Transverse colon (tissue), 4 donors: ENCODE measurements around the gene PRMT3. TPM values are rescaled to one million over a fixed set of nuclear protein-coding genes. Genes with fewer than 3 reads are reported as not detected.

Experiments used
- DNase-seq: peaks from one replicate; pipeline ENCODE4 v3.0.0-alpha.2; 2019
- H3K27ac ChIP-seq, 4 donors: fragments of 200-600 bp; sonication (generic); 2 replicates each; pipeline ENCODE4 v1.5.1; 2016 to 2018; ENCODE audit warnings: inconsistent platforms in 4 of 4
- H3K27me3 ChIP-seq: fragments of 200-600 bp; sonication (generic); 2 replicates; pipeline ENCODE4 v1.5.1; 2017; ENCODE audit warnings: inconsistent platforms
- H3K36me3 ChIP-seq, 4 donors: fragments of 200-600 bp; sonication (generic); 2 replicates each; pipeline ENCODE4 v1.5.1; 2017 to 2019; ENCODE audit warnings: inconsistent platforms in 4 of 4
- H3K4me1 ChIP-seq, 4 donors: fragments of 200-600 bp; sonication (generic); 2 replicates each; pipeline ENCODE4 v1.5.1; 2017 to 2020; ENCODE audit warnings: inconsistent platforms in 4 of 4
- H3K4me3 ChIP-seq, 4 donors: fragments of 200-600 bp; sonication (generic); 1 replicate in 1 of 4; 2 replicates in 3 of 4; pipeline versions ENCODE4 v1.5.1 to v1.6.1; 2017 to 2019; ENCODE audit warnings: inconsistent platforms in 4 of 4
- H3K9me3 ChIP-seq, 2 donors: fragments of 200-600 bp; sonication (generic); 2 replicates each; pipeline ENCODE4 v1.5.1; 2017 to 2019; ENCODE audit warnings: inconsistent platforms in 2 of 2
- EP300 ChIP-seq: sonication (generic); formaldehyde crosslinking; IDR thresholded peaks from one replicate; pipeline ENCODE4 v1.6.1; 2017; ENCODE audit warnings: antibody characterized with exemption, low read depth
- POLR2A ChIP-seq: fragments of 450-650 bp; IDR thresholded peaks from one replicate; pipeline ENCODE4 v1.6.1; 2016; ENCODE audit warnings: antibody characterized with exemption, mild to moderate bottlenecking, moderate library complexity
- POLR2AphosphoS5 ChIP-seq, 3 donors: sonication (generic); formaldehyde crosslinking; IDR thresholded peaks; one replicate each; pipeline ENCODE4 v1.6.1; 2016; ENCODE audit warnings: antibody characterized with exemption in 3 of 3
- WGBS, 2 donors: methylation state at CpG; one replicate each; pipeline ENCODE4 v1.1.5; 2018; ENCODE audit warnings: low coverage in 1 of 2; 5-methylcytosine and 5-hydroxymethylcytosine counted together
- in situ Hi-C, 4 donors: fragments of 200-750 bp; cut with MboI; loops; one replicate each; pipeline versions ENCODE4 v1.15.0 to v1.15.1; 2017; ENCODE audit warnings: low sequenced_read_pairs in 3 of 4, low pct_ligation_motif_present in 1 of 4, low pct_unique_long_range_greater_than_20kb in 1 of 4
- intact Hi-C: fragments of 100-400 bp; cut with DNase I; formaldehyde crosslinking; loops from one replicate; pipeline ENCODE4 v1.15.1; 2023; ENCODE audit warnings: low total_unique reads
- total RNA-seq, 4 donors: library from RNA; depleted of rRNA; stranded (reverse); fragments of >200 nt; gene quantifications; one replicate each; pipeline ENCODE4 v1.1.0, GENCODE V29; 2016
- TF ChIP-seq, protein P1 (sequence below), 5 experiments: fragments of 200-600 bp in 3 of 5; fragments of 450-650 bp in 2 of 5; sonication (generic) in 3 of 5; IDR thresholded peaks; 1 replicate in 2 of 5; 2 replicates in 3 of 5; pipeline ENCODE4 v1.5.1; 2016 to 2017; ENCODE audit warnings: antibody characterized with exemption in 5 of 5, inconsistent platforms in 3 of 5, mild to moderate bottlenecking in 2 of 5, moderate library complexity in 1 of 5

Gene PRMT3
- total RNA-seq, 4 donors from 2014 or later = 6.7 to 21.0 (median 15.2) TPM

DNA sequence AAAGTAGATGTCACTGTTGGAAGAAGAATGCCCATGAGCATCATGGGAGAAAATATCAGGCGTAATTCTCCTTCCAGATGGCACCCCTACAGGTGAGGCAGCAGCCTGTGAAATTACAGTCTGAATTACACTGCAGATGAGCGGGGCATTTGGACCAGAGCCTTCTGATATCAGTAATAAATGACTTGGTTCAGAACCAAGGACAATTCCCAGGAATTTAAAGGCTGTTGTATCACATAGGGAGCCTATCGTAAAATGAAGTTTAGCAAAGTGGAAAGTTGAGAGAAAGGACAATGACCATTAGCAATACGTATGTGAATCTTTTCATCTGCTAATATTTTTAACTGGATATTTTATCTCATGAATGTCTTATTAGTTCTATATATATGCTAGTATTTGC lies 61.3 kb downstream of the PRMT3 start:
- intact Hi-C loops (no loop called here), in situ Hi-C loops (no loop called here)
- Histone ChIP-seq H3K27me3 (no peaks in the 10 kb centered on the region), H3K4me3 (no peak overlapping the region), H3K9me3 (no peaks in the 10 kb centered on the region), H3K4me1 (no peaks in the 10 kb centered on the region), H3K27ac (no peak overlapping the region), H3K36me3 (no peaks in the 10 kb centered on the region)
- 96 to 98% methylated on average over 4 of the region's 4 CpGs for WGBS, 2 donors
- TF ChIP-seq, protein P1, sequence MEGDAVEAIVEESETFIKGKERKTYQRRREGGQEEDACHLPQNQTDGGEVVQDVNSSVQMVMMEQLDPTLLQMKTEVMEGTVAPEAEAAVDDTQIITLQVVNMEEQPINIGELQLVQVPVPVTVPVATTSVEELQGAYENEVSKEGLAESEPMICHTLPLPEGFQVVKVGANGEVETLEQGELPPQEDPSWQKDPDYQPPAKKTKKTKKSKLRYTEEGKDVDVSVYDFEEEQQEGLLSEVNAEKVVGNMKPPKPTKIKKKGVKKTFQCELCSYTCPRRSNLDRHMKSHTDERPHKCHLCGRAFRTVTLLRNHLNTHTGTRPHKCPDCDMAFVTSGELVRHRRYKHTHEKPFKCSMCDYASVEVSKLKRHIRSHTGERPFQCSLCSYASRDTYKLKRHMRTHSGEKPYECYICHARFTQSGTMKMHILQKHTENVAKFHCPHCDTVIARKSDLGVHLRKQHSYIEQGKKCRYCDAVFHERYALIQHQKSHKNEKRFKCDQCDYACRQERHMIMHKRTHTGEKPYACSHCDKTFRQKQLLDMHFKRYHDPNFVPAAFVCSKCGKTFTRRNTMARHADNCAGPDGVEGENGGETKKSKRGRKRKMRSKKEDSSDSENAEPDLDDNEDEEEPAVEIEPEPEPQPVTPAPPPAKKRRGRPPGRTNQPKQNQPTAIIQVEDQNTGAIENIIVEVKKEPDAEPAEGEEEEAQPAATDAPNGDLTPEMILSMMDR (IDR thresholded peaks at IDR 0.05) = no peak
- no peak for TF ChIP-seq EP300
- TF ChIP-seq POLR2AphosphoS5 (IDR thresholded peaks at IDR 0.05) = no peak
- TF ChIP-seq POLR2A = no peak
- DNase-seq = no peak

DNA sequence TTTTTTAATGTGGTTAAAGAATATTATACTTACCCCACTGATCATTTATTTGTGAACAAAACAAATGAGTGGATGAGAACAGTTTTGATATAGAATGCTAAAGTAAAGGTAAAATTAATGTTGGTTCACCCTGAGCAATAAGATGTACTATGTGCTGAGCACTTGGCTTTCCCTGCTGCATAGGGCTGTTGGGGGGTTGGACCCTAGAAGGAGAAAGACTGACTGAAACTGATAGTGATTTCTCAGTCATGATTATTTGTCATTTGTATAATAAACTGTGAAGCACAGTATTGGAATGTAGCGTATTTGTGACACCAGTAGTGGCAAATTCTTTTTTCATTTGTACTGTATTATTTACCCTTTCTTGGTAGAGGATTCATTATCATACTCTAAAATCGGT lies 63.3 kb downstream of the PRMT3 start:
- H3K36me3 ChIP-seq = no peaks in the 10 kb centered on the region
- no peak for DNase-seq
- in situ Hi-C loops (no loop called here), intact Hi-C loops (no loop called here)
- 86 to 91% methylated on average over 2 of the region's 2 CpGs for WGBS, 2 donors
- H3K27ac ChIP-seq = no peak overlapping the region
- H3K9me3 ChIP-seq = no peaks in the 10 kb centered on the region
- TF ChIP-seq POLR2AphosphoS5 (IDR thresholded peaks at IDR 0.05) = no peak
- no peak for TF ChIP-seq POLR2A
- TF ChIP-seq, protein P1 (IDR thresholded peaks at IDR 0.05) = no peak
- TF ChIP-seq EP300 = no peak
- H3K4me1 ChIP-seq = no peaks in the 10 kb centered on the region
- H3K4me3 ChIP-seq = no peak overlapping the region
- H3K27me3 ChIP-seq = no peaks in the 10 kb centered on the region

DNA sequence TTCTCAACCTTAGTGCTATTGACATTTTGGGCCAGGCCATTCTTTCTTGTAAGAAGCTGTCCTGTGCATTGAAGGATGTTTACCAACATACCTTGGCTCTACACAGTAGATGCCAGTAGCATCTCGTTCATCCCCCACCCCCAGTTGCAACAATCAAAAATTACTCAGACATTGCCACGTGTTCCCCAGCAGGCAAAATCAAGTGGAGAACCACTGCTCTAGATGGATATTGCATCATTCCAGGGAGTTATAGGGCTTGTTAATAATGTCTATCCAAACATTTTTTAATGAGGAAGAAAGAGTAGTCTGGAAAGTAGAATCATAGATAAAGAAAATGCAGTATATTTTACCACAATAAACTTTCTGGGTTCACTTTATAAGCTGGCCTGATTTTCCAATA lies 64.1 kb downstream of the PRMT3 start:
- WGBS, 2 donors = 81 to 85% methylated on average over 2 of the region's 2 CpGs
- Histone ChIP-seq H3K27me3 (no peaks in the 10 kb centered on the region), H3K9me3 (no peaks in the 10 kb centered on the region), H3K4me3 (no peak overlapping the region), H3K27ac (no peak overlapping the region), H3K36me3 (no peaks in the 10 kb centered on the region), H3K4me1 (no peaks in the 10 kb centered on the region)
- no peak for DNase-seq
- in situ Hi-C loops (no loop called here), intact Hi-C loops (no loop called here)
- TF ChIP-seq EP300 = no peak
- TF ChIP-seq POLR2A = no peak
- no peak for TF ChIP-seq POLR2AphosphoS5 (IDR thresholded peaks at IDR 0.05)
- TF ChIP-seq, protein P1 (IDR thresholded peaks at IDR 0.05) = no peak

DNA sequence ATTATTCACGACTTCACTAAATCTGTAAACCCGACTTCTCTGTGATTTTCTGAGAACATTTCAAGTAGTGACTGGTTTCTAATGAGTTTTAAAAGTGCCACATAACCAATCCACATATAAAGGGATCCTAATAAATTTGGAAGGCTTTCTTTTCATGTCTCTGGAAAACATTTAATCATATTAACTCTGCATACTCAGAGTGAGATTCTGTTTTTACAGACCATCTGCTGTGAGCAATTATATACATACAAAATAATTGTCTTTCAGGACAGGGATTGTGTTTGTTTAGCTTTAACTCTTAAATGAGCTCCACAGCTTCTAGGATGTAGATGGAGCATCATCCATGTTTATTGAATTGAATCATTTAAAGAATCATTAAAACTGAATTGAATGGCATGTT lies 65.1 kb downstream of the PRMT3 start:
- H3K36me3 ChIP-seq = no peaks in the 10 kb centered on the region
- no peaks in the 10 kb centered on the region for H3K4me1 ChIP-seq
- 79 to 85% methylated on average over 2 of the region's 2 CpGs for WGBS, 2 donors
- no peak for DNase-seq
- no peak overlapping the region for H3K4me3 ChIP-seq
- in situ Hi-C loops = no loop called here
- intact Hi-C loops = no loop called here
- TF ChIP-seq, protein P1 (IDR thresholded peaks at IDR 0.05) = no peak
- TF ChIP-seq EP300 (no peak), POLR2AphosphoS5 (IDR thresholded peaks at IDR 0.05) (no peak), POLR2A (no peak)
- H3K27me3 ChIP-seq = no peaks in the 10 kb centered on the region
- H3K9me3 ChIP-seq = no peaks in the 10 kb centered on the region
- H3K27ac ChIP-seq = no peak overlapping the region
